GM18507 (cell line): Measurements from ENCODE around the gene THNSL1.
"Not testable (repeated sequence)": the region's sequence is repeated elsewhere in the genome, so short reads cannot be mapped to it uniquely, and the experiment has no call there.

ENCODE experiments used
- DNase-seq: peaks from one replicate; pipeline ENCODE4 v3.0.0; 2011; ENCODE audit warnings: low read depth; ENCODE audit not compliant: insufficient read length; ENCODE audit errors: extremely low spot score
- FAIRE-seq: peaks from 2 replicates; lab custom pipeline; 2011; peaks lifted over from hg19 to GRCh38; lab: Jason Lieb, UNC

The THNSL1 gene

DNA sequence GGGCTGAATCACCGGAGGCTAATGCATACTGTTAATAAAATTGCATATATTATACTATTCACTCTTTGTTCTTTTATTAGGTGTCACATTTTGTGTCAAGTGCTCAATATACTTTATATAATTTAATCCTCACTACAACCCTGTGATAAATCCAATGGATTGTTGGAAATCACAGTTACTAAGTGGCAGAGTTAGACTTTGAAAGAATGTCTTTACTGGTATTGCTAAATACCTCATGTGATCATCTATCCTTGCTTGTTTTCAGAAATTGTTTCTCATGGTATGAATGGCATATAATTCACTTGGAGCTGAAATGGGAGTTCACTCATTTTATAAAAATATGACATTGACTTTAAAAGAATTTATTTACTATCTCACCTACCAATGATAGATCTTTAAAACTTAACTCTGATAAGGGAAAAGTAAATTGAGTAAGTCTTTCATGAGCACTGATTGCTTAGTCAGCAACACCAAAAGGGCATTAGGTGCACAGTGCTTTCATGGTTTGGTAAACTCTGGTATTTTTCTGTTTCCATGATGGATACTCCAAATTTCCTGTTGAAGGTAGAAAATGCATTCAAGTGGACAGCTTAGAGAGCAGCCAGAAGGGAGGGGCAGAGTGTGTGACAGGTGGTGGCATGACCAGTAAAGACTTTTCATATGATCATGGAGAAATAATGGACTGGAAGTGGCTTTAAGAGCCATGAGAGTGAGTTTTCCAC, 23.0 kb upstream of the THNSL1 start:
- FAIRE-seq: no peak
- no peak for DNase-seq

DNA sequence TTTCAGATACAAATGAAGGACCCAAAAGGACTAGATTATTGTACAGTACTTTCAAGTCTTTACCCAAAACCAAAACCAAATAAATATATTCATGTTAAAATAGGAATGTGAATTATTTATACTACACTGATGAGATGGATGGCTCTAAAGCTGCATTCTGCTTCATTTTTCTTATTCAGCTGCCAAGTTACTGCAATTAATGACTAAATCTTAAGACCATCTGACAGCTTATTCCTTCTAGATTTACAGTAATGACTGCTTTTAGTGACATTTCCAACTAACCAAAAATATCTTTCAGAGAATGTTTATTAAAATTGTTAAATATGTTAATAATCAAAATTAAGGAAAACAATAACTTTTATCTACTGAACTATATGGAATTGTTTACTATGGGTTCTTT, 21.3 kb upstream of the THNSL1 start:
- no peak for FAIRE-seq
- DNase-seq: no peak

DNA sequence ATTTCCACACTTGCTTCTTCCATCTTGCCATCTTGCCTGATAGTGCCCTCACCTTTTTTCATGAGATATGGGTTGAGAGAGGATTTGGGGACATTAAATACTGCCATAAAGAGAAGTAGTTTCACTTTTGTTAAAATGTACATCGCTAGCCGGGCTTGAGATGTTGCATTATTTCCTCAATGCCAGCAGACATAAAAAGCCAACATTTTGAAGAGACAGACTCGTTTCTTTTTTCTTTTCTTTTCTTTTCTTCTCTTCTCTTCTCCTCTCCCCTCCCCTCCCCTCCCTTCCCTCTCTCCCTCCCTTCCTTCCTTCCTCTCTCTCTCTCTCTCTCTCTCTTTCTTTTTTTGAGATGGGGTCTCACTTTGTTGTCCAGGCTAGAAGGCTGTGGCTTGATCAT, 18.4 kb upstream of the THNSL1 start:
- FAIRE-seq (no peak), DNase-seq (no peak)

DNA sequence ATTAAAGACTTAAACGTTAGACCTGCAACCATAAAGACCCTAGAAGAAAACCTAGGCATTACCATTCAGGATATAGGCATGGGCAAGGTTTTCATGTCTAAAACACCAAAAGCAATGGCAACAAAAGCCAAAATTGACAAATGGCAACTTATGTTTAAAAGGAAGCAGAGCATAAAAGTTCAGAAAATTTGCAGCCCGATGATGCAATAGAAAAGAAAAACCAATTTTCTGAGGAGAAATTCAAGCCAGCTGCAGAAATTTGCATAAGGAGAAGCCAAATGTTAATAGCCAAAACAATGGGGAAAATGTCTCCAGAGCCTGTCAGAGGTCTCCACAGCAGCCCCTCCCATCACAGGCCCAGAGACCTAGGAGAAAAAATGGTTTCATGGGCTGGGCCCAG, 4.8 kb upstream of the THNSL1 start:
- FAIRE-seq, DNase-seq: not testable (repeated sequence)

DNA sequence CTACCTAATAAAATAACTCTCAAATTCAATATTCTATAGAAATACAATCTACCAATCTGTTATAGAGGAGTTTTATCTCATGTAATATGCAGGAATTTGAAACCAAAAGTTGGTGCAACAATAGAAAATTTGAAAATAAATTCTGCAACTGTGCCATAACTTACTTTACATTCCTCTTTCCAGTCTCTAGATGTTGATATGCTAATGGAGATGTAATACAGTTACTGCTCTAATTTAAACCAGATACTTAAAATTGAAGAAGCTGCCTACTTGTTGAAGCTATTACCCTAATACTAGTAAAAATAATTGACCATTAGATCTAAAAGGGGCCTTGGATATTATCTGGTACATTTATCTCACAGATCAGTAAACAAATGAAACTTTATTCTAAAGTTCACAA, 1.8 kb upstream of the THNSL1 start:
- no peak for DNase-seq
- no peak for FAIRE-seq

DNA sequence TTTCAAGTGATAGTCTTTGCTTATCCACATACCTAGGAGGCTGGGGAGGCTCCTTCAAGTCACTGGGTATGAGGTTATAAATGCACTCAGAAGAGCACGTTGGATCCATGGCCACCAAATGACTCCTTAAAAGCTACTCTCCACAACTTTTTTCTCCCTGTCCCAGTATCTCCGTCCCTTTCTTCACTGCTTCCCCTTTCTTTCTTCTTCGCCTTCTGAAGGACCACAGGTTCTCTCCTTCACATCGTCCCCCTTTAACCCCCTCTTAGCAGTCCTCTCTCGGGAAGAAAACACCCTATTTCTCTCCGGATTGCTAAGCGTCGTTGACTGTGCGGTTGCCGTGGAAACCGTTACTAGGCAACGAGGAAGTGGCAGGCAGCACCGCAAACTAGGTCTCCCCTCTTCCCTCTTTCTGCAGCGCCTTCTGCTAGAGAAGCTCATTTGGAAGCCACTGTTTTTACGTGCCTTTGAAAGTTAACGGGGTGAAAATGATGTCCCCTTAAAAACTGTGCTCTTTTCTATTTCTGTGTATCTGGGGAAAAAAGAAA, 510 bp upstream of the THNSL1 start, which contains the start of gene ENKUR:
ENKUR (minus strand) TSS at position 331 of the 548 bp plus-strand sequence; CDS start at position 109, 222 bp downstream.
- no peak for FAIRE-seq

DNA sequence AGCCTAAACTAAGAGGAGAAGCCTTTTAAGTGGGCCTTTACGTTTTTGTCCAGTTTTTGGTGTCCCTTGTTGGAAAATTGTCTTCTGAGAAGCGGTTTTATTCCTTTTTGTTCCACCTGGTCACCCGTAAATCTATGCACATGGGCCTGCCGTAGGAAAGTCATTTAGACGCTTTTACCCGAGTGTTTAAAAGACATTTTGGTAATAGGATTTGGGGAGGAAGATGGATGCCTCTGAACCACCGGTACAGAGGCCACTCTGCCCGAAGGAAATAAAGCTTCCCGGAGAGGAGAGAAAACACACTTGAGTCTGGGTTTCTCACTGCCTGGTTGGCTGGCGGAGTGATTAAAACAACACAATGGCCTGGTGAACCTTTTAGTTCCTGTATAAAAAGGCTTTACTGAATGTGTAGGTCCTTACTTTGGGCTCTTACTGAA, 760 bp downstream of the THNSL1 start:
- FAIRE-seq: peak; percentile 44

More for the DNA sequence above, 510 bp upstream of the THNSL1 start, which contains the start of gene ENKUR:
- DNase-seq: peak; percentile 60

DNA sequence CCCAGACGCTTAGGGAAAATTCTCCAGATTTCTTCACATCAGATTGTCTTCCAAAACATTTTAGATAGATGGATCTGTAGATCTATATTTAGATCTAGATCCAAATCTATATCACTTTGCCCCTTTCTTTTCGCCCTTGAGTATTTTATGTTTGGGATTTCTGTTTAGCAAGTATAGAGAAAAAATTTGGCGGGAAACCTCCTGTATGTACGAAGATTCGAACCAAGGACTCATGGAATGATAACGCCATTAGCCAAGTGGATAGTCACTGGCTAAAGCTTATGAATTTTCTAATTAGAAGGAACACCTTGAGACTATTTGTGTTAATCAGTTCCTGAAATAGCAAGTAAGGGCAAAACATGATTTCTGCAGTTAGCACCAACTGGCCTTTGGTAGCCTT, 1.2 kb downstream of the THNSL1 start:
- no peak for DNase-seq
- FAIRE-seq: no peak

More for the DNA sequence above, 760 bp downstream of the THNSL1 start:
- no peak for DNase-seq

DNA sequence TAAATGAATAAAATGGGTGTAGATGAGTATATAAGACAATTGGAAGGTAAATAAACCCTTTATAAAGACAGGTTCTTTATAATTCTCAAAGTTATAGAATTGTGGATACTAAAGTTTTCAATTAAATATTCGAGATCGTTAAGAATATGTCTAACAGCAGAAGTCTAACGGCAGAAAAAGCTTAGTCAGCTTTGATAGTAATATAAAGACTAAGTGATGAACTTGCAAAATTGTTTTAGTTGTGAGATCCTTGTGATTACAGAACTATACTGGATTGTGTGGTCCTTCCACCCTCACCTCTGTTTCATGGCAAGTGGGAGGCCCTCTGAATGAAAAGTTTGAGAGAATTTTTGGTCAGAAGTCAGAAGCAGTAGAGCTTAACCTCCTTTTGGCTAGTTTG, 2.3 kb downstream of the THNSL1 start:
- FAIRE-seq (no peak), DNase-seq (no peak)

DNA sequence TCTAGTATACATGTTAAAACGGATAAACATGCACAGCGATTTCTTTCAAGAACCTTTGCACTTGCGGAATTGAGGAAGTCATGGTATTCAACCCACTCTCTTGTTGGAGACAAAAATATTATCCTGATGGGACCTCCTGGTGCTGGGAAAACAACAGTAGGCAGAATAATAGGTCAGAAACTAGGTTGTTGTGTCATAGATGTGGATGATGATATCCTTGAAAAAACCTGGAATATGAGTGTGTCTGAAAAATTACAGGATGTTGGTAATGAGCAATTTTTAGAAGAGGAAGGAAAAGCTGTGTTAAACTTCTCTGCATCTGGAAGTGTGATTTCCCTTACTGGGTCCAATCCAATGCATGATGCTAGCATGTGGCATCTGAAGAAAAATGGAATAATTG, 6.9 kb downstream of the THNSL1 start:
- FAIRE-seq: no peak

DNA sequence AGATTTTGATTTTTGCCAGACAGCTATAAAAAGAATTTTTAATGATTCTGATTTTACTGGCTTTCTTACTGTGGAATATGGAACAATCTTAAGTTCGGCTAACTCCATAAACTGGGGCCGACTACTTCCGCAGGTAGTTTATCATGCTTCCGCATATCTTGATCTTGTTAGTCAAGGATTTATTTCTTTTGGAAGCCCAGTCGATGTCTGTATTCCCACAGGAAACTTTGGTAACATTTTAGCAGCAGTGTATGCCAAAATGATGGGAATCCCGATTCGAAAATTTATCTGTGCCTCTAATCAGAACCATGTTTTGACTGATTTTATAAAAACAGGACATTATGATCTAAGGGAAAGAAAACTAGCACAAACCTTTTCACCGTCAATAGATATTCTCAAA, 8.1 kb downstream of the THNSL1 start:
- no peak for FAIRE-seq

More for the DNA sequence above, 6.9 kb downstream of the THNSL1 start:
- no peak for DNase-seq

DNA sequence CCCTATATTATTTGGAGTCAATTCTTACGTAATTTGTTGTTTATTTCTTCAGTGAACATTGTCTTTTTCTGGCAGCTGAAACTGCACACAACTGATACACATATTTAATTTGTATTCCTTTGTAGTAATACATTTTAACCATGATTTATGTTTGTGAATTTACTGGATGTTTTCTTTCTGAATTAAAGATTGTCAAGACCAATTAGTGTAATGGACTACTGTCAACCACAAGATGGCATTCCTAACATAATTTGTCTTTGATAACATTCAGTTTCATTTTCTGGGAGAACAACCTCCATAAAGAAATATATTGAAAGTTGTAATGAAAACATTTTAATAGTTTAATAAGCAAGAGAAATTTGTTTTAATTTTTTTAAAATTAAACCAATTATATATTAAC, 10.1 kb downstream of the THNSL1 start:
- FAIRE-seq (no peak), DNase-seq (no peak)

More for the DNA sequence above, 8.1 kb downstream of the THNSL1 start:
- no peak for DNase-seq

DNA sequence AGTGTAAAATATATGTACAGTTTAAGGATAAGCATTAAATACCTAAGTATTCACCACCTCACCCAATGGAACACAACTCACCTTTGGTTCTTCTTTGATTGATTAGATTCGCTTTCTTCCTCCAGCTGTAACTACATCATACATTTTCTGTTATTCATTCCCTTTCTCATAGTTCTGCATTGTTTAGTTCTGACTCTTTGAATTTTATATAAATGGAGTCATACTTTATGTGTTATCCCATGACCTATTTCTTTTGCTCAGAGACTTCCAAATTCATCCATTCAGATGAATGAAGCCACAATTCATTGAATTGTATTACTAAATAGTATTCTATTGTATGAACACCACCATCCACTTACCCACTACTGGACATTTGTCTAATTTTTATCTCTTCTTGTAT, 12.3 kb downstream of the THNSL1 start:
- no peak for FAIRE-seq
- no peak for DNase-seq

DNA sequence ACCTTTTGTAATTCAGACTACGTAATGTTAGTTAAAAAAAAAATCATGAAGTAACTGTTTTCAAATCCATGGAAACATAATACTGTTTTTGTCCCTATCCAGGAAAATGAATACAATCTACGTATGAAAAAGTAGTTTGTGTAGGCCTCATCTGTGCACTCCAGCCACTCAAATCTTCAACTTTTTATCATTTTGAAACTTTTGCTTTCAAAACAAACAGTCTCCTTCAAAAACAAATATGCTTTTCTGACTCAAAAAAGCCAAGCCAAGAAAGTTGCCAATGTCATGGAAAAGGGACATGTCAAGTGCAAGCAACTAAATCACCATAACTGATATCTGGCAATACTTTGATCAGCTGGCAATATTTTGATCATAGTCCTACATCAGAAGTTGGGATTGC, 13.1 kb downstream of the THNSL1 start:
- DNase-seq (no peak), FAIRE-seq (no peak)

DNA sequence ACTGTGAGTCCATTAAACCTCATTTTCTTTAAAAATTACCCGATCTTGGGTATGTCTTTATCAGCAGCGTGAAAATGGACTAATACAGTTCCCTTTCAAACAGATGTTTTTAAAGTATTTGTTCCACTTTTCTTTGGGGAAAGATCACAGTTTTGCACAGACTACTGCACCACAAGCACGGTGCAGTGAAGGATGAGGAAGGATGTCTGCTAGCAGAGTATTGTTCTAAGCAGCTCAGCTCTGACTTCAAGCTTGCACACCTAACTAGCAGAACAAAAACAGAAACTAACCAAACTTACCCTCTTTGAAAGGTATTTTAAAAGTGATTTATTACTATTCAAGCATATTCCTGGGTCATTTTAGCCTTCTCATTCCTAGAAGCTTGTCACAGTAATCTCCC, 20.0 kb downstream of the THNSL1 start:
- no peak for DNase-seq
- FAIRE-seq: no peak

DNA sequence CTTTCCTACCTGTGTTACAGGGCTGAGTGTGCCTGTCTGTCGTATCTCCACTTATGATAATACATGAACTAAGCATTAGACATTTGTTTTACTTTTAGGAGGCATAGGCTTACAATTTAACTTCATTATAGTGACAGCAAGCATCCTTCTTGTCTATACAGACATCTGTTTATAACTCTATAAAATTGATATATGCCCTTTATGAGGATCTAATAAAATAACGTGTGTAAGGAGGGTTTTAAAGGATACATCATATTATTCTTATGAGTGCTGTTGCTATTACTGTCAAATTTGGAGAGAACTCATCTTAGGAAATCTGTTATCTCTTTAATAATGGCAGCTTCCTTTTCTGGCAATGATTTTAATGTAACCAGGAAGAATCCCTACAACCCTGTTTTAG, 21.9 kb downstream of the THNSL1 start:
- FAIRE-seq: no peak
- no peak for DNase-seq

DNA sequence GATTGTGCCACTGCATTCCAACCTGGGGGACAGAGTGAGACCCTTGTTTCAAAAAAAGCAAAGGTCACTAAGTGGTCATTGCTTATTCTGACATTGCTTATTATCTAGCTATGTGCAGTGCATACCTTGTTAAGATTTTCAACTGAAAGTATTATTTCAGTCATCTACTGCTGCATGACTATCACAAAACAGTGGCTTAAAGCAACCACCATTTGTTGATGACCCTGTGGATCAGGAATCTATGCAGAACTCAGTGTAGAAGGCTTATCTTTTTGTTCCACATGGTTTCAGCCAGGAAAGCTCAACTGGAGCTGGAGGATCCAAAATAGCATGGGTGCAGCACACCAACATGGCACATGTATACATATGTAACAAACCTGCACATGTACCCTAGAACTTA, 23.1 kb downstream of the THNSL1 start:
- FAIRE-seq: no peak
- DNase-seq: no peak

DNA sequence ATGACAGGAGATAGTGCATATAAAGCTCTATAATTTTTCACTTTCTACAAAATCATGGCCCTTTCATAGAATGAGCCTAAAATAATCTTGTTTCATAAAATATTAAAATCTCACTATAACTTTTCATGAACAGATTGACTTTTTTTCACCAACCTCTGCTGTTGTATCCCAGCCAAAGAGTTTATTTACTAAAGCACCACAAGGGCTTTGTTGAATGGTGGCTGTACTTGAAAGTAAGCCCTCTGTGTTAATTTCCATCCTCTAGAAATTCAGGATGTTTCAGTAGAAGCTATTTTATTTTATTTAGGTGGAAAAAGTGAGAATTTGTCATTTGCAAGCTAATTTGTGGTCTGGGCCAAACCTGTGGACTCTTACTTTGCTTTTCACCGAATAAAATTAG, 30.2 kb downstream of the THNSL1 start:
- FAIRE-seq (no peak), DNase-seq (no peak)

DNA sequence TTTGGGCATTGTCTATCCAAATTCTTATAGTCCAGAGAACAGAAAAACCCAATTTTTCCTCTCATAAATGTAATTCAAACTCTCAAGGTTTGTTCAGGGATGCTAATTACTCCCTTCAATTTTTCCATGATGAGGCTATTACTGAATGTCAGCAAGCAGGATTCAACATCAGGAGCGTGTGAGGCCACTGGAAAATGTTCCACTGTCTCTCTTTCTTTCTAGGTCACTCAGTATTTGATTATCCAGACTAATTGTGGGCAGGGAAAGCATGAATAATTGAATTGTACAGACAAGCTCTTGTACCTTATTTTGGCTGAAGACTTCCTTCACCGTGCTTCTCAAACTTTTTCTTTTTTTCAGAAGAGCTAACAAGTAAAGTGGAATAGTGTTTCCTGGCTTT, 30.7 kb downstream of the THNSL1 start:
- no peak for FAIRE-seq
- DNase-seq: no peak

DNA sequence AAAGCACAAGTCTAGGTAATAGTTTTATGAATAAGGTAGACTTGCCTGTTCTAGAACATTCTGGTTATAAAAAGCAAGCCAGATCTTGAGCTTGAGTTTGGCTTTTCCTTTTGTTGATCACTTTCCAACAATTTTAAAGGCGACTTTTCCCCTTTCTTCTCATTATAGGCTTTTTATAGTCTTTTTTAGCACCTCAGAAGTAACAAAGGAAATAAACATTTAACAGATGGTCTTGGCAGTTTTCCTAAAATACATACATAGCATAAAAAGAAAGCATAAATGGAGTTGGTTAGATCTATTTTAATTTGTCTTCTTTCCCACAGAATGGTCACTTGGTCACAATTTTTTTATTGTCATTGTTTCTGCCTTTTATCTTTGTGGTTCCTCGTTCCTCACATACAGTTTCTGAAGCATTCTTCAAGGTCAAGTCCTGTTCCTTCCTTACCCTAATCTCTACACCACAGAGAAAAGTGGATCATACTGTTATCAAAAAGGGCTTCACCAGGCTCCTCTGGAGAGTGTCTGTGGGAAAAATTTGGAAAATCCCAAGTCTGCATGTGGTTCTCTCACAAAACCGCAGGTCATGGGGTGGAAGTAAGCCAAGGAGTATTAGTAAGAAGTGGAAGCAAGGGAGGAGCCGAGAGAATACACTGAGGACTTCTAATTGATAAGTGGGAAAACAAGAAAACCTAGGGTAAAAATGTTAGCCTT, 31.3 kb downstream of the THNSL1 start:
- FAIRE-seq: no peak
- DNase-seq: no peak

DNA sequence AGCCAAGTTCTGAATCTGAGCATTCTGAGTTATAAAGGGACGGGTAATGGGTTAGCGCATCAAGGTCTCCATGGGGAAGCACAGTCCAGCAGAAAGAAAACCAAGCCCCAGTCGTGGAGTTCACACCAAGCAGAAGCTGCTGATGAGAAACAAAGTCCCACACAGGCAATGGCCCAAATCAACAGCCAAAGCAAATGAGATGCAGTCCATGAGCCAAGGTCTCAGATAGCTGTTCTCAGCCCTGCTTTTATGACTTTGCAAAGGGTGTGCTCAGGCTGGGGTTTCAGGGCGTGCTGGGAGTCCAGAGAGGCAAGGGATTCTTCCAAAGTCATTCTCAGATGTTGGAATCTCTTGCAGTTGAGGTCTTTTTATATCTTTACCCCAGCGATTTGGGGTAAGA, 32.0 kb downstream of the THNSL1 start:
- DNase-seq (no peak), FAIRE-seq (no peak)
